Tibial artery (tissue), 4 donors: Measurements from ENCODE around the gene TMEM127.

ENCODE experiments used
- DNase-seq, 2 donors: peaks; one replicate each; pipeline ENCODE4 v3.0.0-alpha.2; 2019
- H3K27ac ChIP-seq, 2 donors: fragments of 200-600 bp; sonication (generic) in 1 of 2; 1 replicate in 1 of 2; 2 replicates in 1 of 2; pipeline ENCODE4 v1.5.1; 2018 to 2019; ENCODE audit warnings: mild to moderate bottlenecking in 1 of 2
- H3K27me3 ChIP-seq, 2 donors: fragments of 200-600 bp; sonication (generic) in 1 of 2; one replicate each; pipeline versions ENCODE4 v1.5.1 to v1.6.0; 2016 to 2019
- H3K36me3 ChIP-seq, 3 donors: fragments of 200-600 bp; sonication (generic) in 2 of 3; one replicate each; pipeline ENCODE4 v1.5.1; 2016 to 2019; ENCODE audit warnings: mild to moderate bottlenecking in 2 of 3
- H3K4me1 ChIP-seq, 4 donors: fragments of 200-600 bp; sonication (generic) in 2 of 4; 1 replicate in 3 of 4; 2 replicates in 1 of 4; pipeline ENCODE4 v1.5.1; 2016 to 2019
- H3K4me3 ChIP-seq, 2 donors: fragments of 200-600 bp; sonication (generic) in 1 of 2; 1 replicate in 1 of 2; 2 replicates in 1 of 2; pipeline ENCODE4 v1.5.1; 2018 to 2019; ENCODE audit warnings: mild to moderate bottlenecking in 2 of 2
- H3K9me3 ChIP-seq, 3 donors: fragments of 200-600 bp; sonication (generic) in 1 of 3; one replicate each; pipeline ENCODE4 v1.5.1; 2016 to 2019
- intact Hi-C: fragments of 100-400 bp; cut with DNase I; formaldehyde crosslinking; loops from one replicate; pipeline ENCODE4 v1.15.0; 2023; ENCODE audit warnings: low total_unique reads
- TF ChIP-seq, protein P1 (sequence below), 2 experiments: fragments of 200-600 bp in 1 of 2; fragments of 450-650 bp in 1 of 2; IDR thresholded peaks; one replicate each; pipeline ENCODE4 v1.5.1; 2017 to 2019; ENCODE audit warnings: antibody characterized with exemption in 2 of 2, mild to moderate bottlenecking in 1 of 2, moderate library complexity in 1 of 2

Gene TMEM127

DNA sequence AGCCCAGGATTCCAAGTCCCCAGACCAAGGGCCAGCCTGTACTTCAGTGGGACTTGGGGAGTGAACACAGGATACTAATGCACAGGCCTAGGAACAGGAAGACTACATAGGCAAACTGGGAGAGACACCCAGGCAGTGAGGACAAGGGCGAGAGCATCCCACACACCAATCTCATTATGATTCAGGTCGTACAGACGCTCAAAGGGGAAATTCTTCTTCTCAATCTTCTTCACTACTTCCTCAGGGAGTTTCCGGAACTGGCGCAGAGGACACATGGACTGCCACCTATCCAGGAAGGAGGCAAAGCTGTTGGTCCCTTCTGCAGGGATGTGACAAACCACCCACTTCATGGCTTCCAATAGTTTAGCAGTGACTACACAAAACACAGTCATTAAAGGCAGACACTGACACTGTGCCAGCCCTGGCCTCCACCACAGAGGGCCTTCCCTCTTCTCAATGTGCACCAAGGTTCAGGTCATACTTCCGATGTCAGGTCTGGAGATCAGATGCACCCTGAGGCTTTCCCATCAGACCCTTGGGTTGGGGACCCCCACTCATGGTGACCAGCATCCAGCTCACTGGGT is 21.6 kb upstream of the TMEM127 start:
- Histone ChIP-seq H3K4me1 (no peaks in the 10 kb centered on the region), H3K27ac (no peak overlapping the region), H3K4me3 (no peak overlapping the region), H3K9me3 (no peaks in the 10 kb centered on the region), H3K36me3 (peaks cover 100% of the 10 kb centered on the region in 3 donors), H3K27me3 (no peaks in the 10 kb centered on the region)
- intact Hi-C loops: no loop called here
- TF ChIP-seq, protein P1, sequence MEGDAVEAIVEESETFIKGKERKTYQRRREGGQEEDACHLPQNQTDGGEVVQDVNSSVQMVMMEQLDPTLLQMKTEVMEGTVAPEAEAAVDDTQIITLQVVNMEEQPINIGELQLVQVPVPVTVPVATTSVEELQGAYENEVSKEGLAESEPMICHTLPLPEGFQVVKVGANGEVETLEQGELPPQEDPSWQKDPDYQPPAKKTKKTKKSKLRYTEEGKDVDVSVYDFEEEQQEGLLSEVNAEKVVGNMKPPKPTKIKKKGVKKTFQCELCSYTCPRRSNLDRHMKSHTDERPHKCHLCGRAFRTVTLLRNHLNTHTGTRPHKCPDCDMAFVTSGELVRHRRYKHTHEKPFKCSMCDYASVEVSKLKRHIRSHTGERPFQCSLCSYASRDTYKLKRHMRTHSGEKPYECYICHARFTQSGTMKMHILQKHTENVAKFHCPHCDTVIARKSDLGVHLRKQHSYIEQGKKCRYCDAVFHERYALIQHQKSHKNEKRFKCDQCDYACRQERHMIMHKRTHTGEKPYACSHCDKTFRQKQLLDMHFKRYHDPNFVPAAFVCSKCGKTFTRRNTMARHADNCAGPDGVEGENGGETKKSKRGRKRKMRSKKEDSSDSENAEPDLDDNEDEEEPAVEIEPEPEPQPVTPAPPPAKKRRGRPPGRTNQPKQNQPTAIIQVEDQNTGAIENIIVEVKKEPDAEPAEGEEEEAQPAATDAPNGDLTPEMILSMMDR (IDR thresholded peaks at IDR 0.05): no peak
- no peak for DNase-seq

DNA sequence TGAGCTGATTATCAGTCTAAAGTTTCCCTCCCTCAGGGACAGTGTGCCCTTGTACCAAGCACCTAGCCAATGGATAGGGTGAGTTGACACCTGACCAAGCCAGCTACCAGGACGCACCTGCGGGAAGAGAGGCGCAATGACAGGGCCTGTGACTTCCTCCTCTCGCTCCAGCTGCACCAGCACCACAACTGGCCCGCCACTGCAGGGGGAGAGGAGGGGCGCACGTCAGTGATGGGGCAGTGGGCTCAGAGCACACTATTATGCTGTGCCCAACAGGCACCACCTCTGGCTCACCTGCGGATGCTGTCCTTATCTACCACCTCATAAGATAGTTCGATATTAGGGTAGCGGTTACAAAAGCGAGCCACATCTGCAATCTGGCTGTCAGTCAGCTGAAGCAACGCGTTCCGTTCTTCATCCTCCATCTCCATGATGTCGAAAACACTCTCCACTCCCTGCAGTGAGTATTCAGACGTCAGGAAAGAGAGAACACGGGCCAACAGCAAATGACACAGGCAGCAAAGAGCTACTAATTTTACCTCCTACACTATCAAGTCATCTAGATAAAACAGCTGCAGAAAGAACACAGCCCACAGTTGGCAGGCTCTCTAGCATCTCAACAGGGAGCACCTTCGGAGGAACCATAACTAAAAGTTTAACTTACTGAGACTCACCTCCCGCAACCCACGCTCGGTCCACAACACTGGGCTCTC is 11.1 kb upstream of the TMEM127 start:
- Histone ChIP-seq H3K4me1 (no peaks in the 10 kb centered on the region), H3K27ac (no peak overlapping the region), H3K27me3 (no peaks in the 10 kb centered on the region), H3K4me3 (no peak overlapping the region), H3K9me3 (no peaks in the 10 kb centered on the region), H3K36me3 (peaks cover 92 to 98% (median 94%) of the 10 kb centered on the region in 3 donors)
- TF ChIP-seq, protein P1 (IDR thresholded peaks at IDR 0.05): no peak
- intact Hi-C loops: no loop called here
- no peak for DNase-seq

DNA sequence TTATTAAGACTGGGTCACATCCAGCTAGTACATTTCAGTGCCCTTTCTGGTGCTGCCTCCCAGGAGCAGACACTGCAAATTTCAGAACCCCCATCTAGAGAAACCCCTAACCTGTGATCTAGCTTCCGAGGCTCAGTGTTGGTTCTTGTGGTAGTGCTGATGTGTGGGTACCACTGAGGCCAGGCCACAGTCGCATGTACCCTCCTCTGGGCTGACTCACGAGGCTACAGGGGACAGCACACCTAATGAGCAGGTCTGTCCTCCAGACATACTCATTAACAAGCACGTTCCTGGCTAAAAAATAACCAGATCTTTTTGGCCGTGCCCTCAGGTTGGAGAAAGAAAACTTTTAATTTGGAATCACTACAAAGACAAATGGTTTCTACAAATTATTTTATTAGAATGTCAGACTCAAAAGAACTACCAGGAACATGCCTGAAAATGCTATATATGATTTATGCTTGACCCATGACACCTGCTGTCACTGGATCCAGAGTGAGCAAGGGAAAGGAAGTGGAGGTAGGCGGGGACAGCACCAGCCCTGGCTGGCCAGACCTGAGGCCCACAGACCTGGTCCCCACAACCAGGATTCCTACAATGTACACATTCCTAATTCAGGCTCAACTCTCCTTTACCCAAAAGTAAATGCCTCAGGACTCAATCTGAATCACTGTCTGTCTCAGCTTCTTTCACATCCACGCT is 8.7 kb upstream of the TMEM127 start:
- no peaks in the 10 kb centered on the region for H3K4me1 ChIP-seq
- TF ChIP-seq, protein P1 (IDR thresholded peaks at IDR 0.05): no peak
- DNase-seq: no peak
- H3K27me3 ChIP-seq: no peaks in the 10 kb centered on the region
- no peaks in the 10 kb centered on the region for H3K9me3 ChIP-seq
- no peak overlapping the region for H3K27ac ChIP-seq
- H3K4me3 ChIP-seq: no peak overlapping the region
- H3K36me3 ChIP-seq: peaks cover 84 to 98% (median 87%) of the 10 kb centered on the region in 3 donors
- intact Hi-C loops: no loop called here

DNA sequence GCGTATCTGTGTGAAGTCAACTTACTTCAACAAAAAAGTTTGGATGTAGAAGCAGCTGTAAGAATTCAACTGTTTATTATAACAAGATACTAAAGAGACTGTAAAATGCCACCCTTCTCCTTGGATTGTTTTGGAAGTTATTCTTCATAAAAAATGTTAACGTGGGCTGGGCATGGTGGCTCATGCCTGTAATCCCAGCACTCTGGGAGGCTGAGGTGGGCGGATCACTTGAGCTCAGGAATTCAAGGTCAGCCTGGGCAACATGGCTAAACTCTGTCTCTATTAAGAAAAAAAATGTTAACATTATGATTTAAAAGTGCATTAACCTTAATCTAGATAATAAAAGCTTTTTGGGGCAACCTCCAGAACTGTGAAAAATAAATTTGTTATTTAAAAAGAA is 8.0 kb upstream of the TMEM127 start:
- TF ChIP-seq, protein P1 (IDR thresholded peaks at IDR 0.05): no peak
- no peak overlapping the region for H3K4me3 ChIP-seq
- H3K27me3 ChIP-seq: no peaks in the 10 kb centered on the region
- intact Hi-C loops: no loop called here
- H3K4me1 ChIP-seq: no peaks in the 10 kb centered on the region
- no peak for DNase-seq
- H3K9me3 ChIP-seq: no peaks in the 10 kb centered on the region
- peaks cover 78 to 98% (median 87%) of the 10 kb centered on the region in 3 donors for H3K36me3 ChIP-seq
- no peak overlapping the region for H3K27ac ChIP-seq

DNA sequence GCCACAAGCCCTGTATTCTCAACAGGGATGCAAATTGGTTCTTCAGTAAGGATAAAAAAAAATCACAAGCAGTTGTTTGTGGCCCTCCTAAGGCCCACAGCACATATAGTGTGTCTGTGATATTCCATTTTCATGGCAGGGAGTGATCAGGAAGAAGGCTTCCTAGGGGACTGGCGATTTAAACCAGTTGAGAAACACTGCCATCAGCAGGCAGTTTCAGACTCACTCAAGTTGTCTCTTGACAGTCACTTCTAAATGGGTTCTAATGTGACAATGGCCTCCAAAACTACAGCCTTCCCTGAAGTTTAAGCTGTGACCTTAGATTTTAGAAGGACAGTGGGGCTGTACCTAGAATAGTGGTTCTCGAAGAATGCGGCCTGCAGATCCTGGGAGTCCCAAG is 6.2 kb upstream of the TMEM127 start:
- Histone ChIP-seq H3K9me3 (no peaks in the 10 kb centered on the region), H3K27ac (no peak overlapping the region), H3K27me3 (no peaks in the 10 kb centered on the region), H3K4me3 (no peak overlapping the region), H3K4me1 (peaks cover 0 to 11% (median 8%) of the 10 kb centered on the region in 4 donors), H3K36me3 (peaks cover 70 to 94% (median 82%) of the 10 kb centered on the region in 3 donors)
- TF ChIP-seq, protein P1 (IDR thresholded peaks at IDR 0.05): no peak
- DNase-seq: no peak
- intact Hi-C loops: no loop called here
